GM23338 (cell line): Measurements from ENCODE around the gene FAM131B. TPM values are rescaled to one million over a fixed set of nuclear protein-coding genes. Genes with fewer than 3 reads are reported as not detected.
A peak's percentile ranks its signal among the peaks of the same experiment; 100 is the strongest.

Experiments used
- ATAC-seq: fragments of 200-7000 bp; cut with Tn5 transposase; 3 replicates; pipeline ENCODE4 v1.9.1; 2020
- DNase-seq: peaks from one replicate; pipeline ENCODE4 v3.0.0-alpha.2; 2015; ENCODE audit warnings: low spot score
- H2AFZ ChIP-seq: fragments of 200-600 bp; sonication (generic); 2 replicates; pipeline ENCODE4 v1.8.0; 2016; ENCODE audit warnings: antibody characterized with exemption, mild to moderate bottlenecking, moderate library complexity
- H3F3A ChIP-seq: fragments of 200-600 bp; sonication (generic); replicated peaks from 2 replicates; pipeline ENCODE4 v1.8.0; 2017; ENCODE audit warnings: antibody characterized with exemption, mixed run types, low read depth
- H3K27ac ChIP-seq: fragments of 200-600 bp; sonication (generic); 2 replicates; pipeline ENCODE4 v1.6.1; 2016; ENCODE audit warnings: low read depth
- H3K27me3 ChIP-seq: fragments of 200-600 bp; sonication (generic); 2 replicates; pipeline ENCODE4 v1.8.0; 2016; ENCODE audit warnings: mild to moderate bottlenecking, mixed run types, moderate library complexity; ENCODE audit not compliant: insufficient read depth
- H3K36me3 ChIP-seq: fragments of 200-600 bp; sonication (generic); 2 replicates; pipeline ENCODE4 v1.8.0; 2016; ENCODE audit warnings: mild to moderate bottlenecking; ENCODE audit not compliant: insufficient read depth
- H3K4me1 ChIP-seq: fragments of 200-600 bp; sonication (generic); 2 replicates; pipeline ENCODE4 v1.8.0; 2016; ENCODE audit warnings: mild to moderate bottlenecking, moderate library complexity; ENCODE audit not compliant: insufficient read depth
- H3K4me2 ChIP-seq: fragments of 200-600 bp; sonication (generic); 2 replicates; pipeline ENCODE4 v1.7.1; 2017; ENCODE audit warnings: mixed run types
- H3K4me3 ChIP-seq: fragments of 200-600 bp; sonication (generic); 2 replicates; pipeline ENCODE4 v1.6.1; 2016; ENCODE audit warnings: mixed run types
- H3K79me2 ChIP-seq: fragments of 200-600 bp; sonication (generic); replicated peaks from 2 replicates; pipeline ENCODE4 v1.8.0; 2017; ENCODE audit warnings: mild to moderate bottlenecking; ENCODE audit not compliant: insufficient read depth
- H3K9me2 ChIP-seq: fragments of 200-600 bp; sonication (generic); 2 replicates; pipeline ENCODE4 v1.8.0; 2017; ENCODE audit not compliant: insufficient read depth
- H4K20me1 ChIP-seq: fragments of 200-600 bp; sonication (generic); replicated peaks from 2 replicates; pipeline ENCODE4 v1.8.0; 2017; ENCODE audit warnings: mild to moderate bottlenecking; ENCODE audit not compliant: insufficient read depth
- H3K27ac Mint-ChIP-seq: 2 replicates; pipeline ENCODE4 v1.8.0; 2020; ENCODE audit warnings: inconsistent platforms, mild to moderate bottlenecking, moderate library complexity, mixed read lengths
- H3K27me3 Mint-ChIP-seq: 3 replicates; pipeline ENCODE4 v1.8.0; 2022; ENCODE audit warnings: low read depth, mild to moderate bottlenecking, moderate library complexity, mixed read lengths, inconsistent platforms; ENCODE audit not compliant: insufficient read depth, poor library complexity
- H3K36me3 Mint-ChIP-seq: 3 replicates; pipeline ENCODE4 v1.8.0; 2021; ENCODE audit warnings: low read depth, mild to moderate bottlenecking, inconsistent platforms, moderate library complexity, mixed read lengths
- H3K4me1 Mint-ChIP-seq: 3 replicates; pipeline ENCODE4 v1.8.0; 2020; ENCODE audit warnings: mild to moderate bottlenecking, inconsistent platforms, mixed read lengths
- H3K4me3 Mint-ChIP-seq: 3 replicates; pipeline ENCODE4 v1.8.0; 2021; ENCODE audit warnings: moderate library complexity, mild to moderate bottlenecking, inconsistent platforms, mixed read lengths
- H3K9me3 Mint-ChIP-seq: 3 replicates; pipeline ENCODE4 v1.8.0; 2020; ENCODE audit warnings: moderate library complexity, mild to moderate bottlenecking, inconsistent platforms, mixed read lengths
- CREB1 ChIP-seq: fragments of 250-450 bp; sonication (Bioruptor Pico); IDR thresholded peaks from 2 replicates; pipeline ENCODE4 v1.5.0; 2020; ENCODE audit warnings: low read depth, mild to moderate bottlenecking, moderate library complexity
- CTCF ChIP-seq, 2 experiments: fragments of 200-600 bp in 1 of 2; sonication (generic) in 1 of 2; conservative IDR thresholded peaks; 2 replicates each; pipeline versions ENCODE4 v1.5.1 to v1.6.1; 2016 to 2017; ENCODE audit warnings: antibody characterized with exemption in 2 of 2, low read depth in 2 of 2, mild to moderate bottlenecking in 2 of 2, moderate library complexity in 1 of 2
- ETS1 ChIP-seq: IDR thresholded peaks from 2 replicates; pipeline ENCODE4 v1.6.1; 2016; ENCODE audit warnings: antibody characterized with exemption
- EZH2phosphoT487 ChIP-seq: fragments of 200-600 bp; sonication (generic); IDR thresholded peaks from one replicate; pipeline ENCODE4 v1.8.1; 2018; ENCODE audit warnings: antibody characterized with exemption; ENCODE audit not compliant: unreplicated experiment
- NANOG ChIP-seq: IDR thresholded peaks from 2 replicates; pipeline ENCODE4 v1.6.1; 2016; ENCODE audit warnings: antibody characterized with exemption, borderline replicate concordance
- POLR2AphosphoS5 ChIP-seq: IDR thresholded peaks from 2 replicates; pipeline ENCODE4 v1.6.1; 2016; ENCODE audit warnings: antibody characterized with exemption, low read depth
- REST ChIP-seq: IDR thresholded peaks from one replicate; pipeline ENCODE4 v1.6.1; 2018; ENCODE audit warnings: antibody characterized with exemption; ENCODE audit not compliant: unreplicated experiment
- STAT1 ChIP-seq: IDR thresholded peaks from one replicate; pipeline ENCODE4 v1.6.1; 2016; ENCODE audit warnings: antibody characterized with exemption; ENCODE audit not compliant: unreplicated experiment
- ZNF114 ChIP-seq: fragments of 250-450 bp; sonication (Bioruptor Pico); IDR thresholded peaks from 2 replicates; pipeline ENCODE4 v1.5.0; 2020; ENCODE audit warnings: mild to moderate bottlenecking, moderate library complexity
- ZNF331 ChIP-seq: fragments of 250-450 bp; sonication (Bioruptor Pico); IDR thresholded peaks from 2 replicates; pipeline ENCODE4 v1.5.0; 2020; ENCODE audit warnings: low read depth, mild to moderate bottlenecking, moderate library complexity
- polyA plus RNA-seq: library from polyadenylated mRNA; unstranded; fragments of >200 nt; fragmentation: Nextera tagmentation; extraction: Ambion mirVana; gene quantifications from 2 replicates; pipeline ENCODE4 v1.2.1, GENCODE V29; 2016
- total RNA-seq: library from RNA; depleted of rRNA; stranded (reverse); fragments of >200 nt; shearing (Covaris generic); gene quantifications from 2 replicates; pipeline ENCODE4 v1.2.3, GENCODE V29; 2014

Gene FAM131B
- total and polyA plus RNA-seq, 2 experiments from 2014 or later: 4.7 to 30.2 TPM

- TF ChIP-seq REST: no peak
Observed at GRCh38 chr7:143369678-143370651, 7.5 kb upstream of the FAM131B start (continued).

GRCh38 chr7:143368387-143368786, 5.9 kb upstream of the FAM131B start:
- peaks cover 15% of the 10 kb centered on the region for H3K27me3 Mint-ChIP-seq
- no peak overlapping the region for H3K4me3 ChIP-seq
- no peak overlapping the region for H3K27ac Mint-ChIP-seq
- H3F3A ChIP-seq: peaks cover 6% of the 10 kb centered on the region
- peak overlapping the region; percentile 53 for H3K4me2 ChIP-seq
- H3K9me2 ChIP-seq: peaks cover 6% of the 10 kb centered on the region; the same call in 1 of the 2 replicates
- no peaks in the 10 kb centered on the region for H3K36me3 ChIP-seq
- H4K20me1 ChIP-seq: no peaks in the 10 kb centered on the region
- H3K4me1 ChIP-seq: peaks cover 41% of the 10 kb centered on the region
- H3K4me3 Mint-ChIP-seq: no peak overlapping the region
- no peaks in the 10 kb centered on the region; the same call in 2 of the 3 replicates for H3K9me3 Mint-ChIP-seq
- H3K27ac ChIP-seq: peak overlapping the region; percentile 52; the same call in 1 of the 2 replicates
- DNase-seq: no peak
- H3K4me1 Mint-ChIP-seq: peaks cover 41% of the 10 kb centered on the region
- H3K79me2 ChIP-seq: no peaks in the 10 kb centered on the region
- H2AFZ ChIP-seq: peak overlapping the region; percentile 15; the same call in 1 of the 2 replicates
- H3K36me3 Mint-ChIP-seq: no peaks in the 10 kb centered on the region
- peak; percentile 59 for ATAC-seq
- peaks cover 16% of the 10 kb centered on the region for H3K27me3 ChIP-seq
- TF ChIP-seq CTCF (conservative IDR thresholded peaks at IDR 0.05; ENCODE audit: low read depth in 2 of 2) (no peak), STAT1 (no peak), CREB1 (no peak), ETS1 (no peak), REST (no peak), NANOG (no peak), ZNF114 (CRISPR knock-in tag) (no peak), EZH2phosphoT487 (no peak), POLR2AphosphoS5 (no peak), ZNF331 (CRISPR knock-in tag) (no peak)
